Nephron progenitor cell (in vitro differentiated cells): ENCODE data around the gene ABCA3.

Experiments used
- DNase-seq: peaks from one replicate; pipeline ENCODE4 v3.0.0; 2021
- H3K27ac Mint-ChIP-seq: 2 replicates; pipeline ENCODE4 v1.8.0; 2021; ENCODE audit warnings: mild to moderate bottlenecking, moderate library complexity, mixed read lengths
- H3K27me3 Mint-ChIP-seq: 2 replicates; pipeline ENCODE4 v1.8.0; 2021; ENCODE audit warnings: mild to moderate bottlenecking, low read depth, mixed read lengths; ENCODE audit not compliant: poor library complexity
- H3K36me3 Mint-ChIP-seq: 2 replicates; pipeline ENCODE4 v1.8.0; 2021; ENCODE audit warnings: low read depth, mixed read lengths
- H3K4me1 Mint-ChIP-seq: 2 replicates; pipeline ENCODE4 v1.8.0; 2021; ENCODE audit warnings: mixed read lengths
- H3K4me3 Mint-ChIP-seq: 2 replicates; pipeline ENCODE4 v1.8.0; 2021; ENCODE audit warnings: mild to moderate bottlenecking, moderate library complexity, mixed read lengths
- H3K9me3 Mint-ChIP-seq: 2 replicates; pipeline ENCODE4 v1.8.0; 2021; ENCODE audit warnings: mild to moderate bottlenecking, moderate library complexity, mixed read lengths
- CTCF ChIP-seq: fragments of 200-600 bp; sonication (generic); IDR thresholded peaks from 2 replicates; pipeline ENCODE4 v1.5.0; 2021; ENCODE audit warnings: antibody characterized with exemption

Gene ABCA3

GRCh38 chr16:2289282-2289681, 51.2 kb downstream of the ABCA3 start:
- TF ChIP-seq CTCF: no peak
- Mint-ChIP-seq H3K4me1 (peaks cover 5% of the 10 kb centered on the region), H3K27me3 (peaks cover 24% of the 10 kb centered on the region), H3K4me3 (no peak overlapping the region), H3K27ac (no peak overlapping the region), H3K9me3 (no peaks in the 10 kb centered on the region), H3K36me3 (no peaks in the 10 kb centered on the region)
- no peak for DNase-seq

GRCh38 chr16:2288726-2289125, 51.8 kb downstream of the ABCA3 start:
- no peak overlapping the region for H3K27ac Mint-ChIP-seq
- no peaks in the 10 kb centered on the region for H3K36me3 Mint-ChIP-seq
- no peak overlapping the region for H3K4me3 Mint-ChIP-seq
- no peaks in the 10 kb centered on the region for H3K9me3 Mint-ChIP-seq
- no peak for TF ChIP-seq CTCF
- peaks cover 11% of the 10 kb centered on the region for H3K4me1 Mint-ChIP-seq
- peaks cover 23% of the 10 kb centered on the region for H3K27me3 Mint-ChIP-seq
- DNase-seq: no peak

GRCh38 chr16:2287916-2288547, 52.5 kb downstream of the ABCA3 start:
- no peak for DNase-seq
- TF ChIP-seq CTCF: no peak
- no peaks in the 10 kb centered on the region for H3K9me3 Mint-ChIP-seq
- H3K36me3 Mint-ChIP-seq: no peaks in the 10 kb centered on the region
- H3K27ac Mint-ChIP-seq: no peak overlapping the region
- no peak overlapping the region for H3K4me3 Mint-ChIP-seq
- peaks cover 27% of the 10 kb centered on the region for H3K27me3 Mint-ChIP-seq
- peaks cover 16% of the 10 kb centered on the region for H3K4me1 Mint-ChIP-seq

GRCh38 chr16:2286550-2286949, 54.0 kb downstream of the ABCA3 start:
- Mint-ChIP-seq H3K27me3 (peaks cover 26% of the 10 kb centered on the region), H3K4me1 (peaks cover 16% of the 10 kb centered on the region), H3K4me3 (no peak overlapping the region), H3K36me3 (no peaks in the 10 kb centered on the region), H3K27ac (no peak overlapping the region), H3K9me3 (no peaks in the 10 kb centered on the region)
- TF ChIP-seq CTCF: no peak
- no peak for DNase-seq

GRCh38 chr16:2285731-2286191, 54.8 kb downstream of the ABCA3 start:
- H3K4me3 Mint-ChIP-seq: no peak overlapping the region
- no peak for DNase-seq
- no peaks in the 10 kb centered on the region for H3K9me3 Mint-ChIP-seq
- no peak for TF ChIP-seq CTCF
- no peaks in the 10 kb centered on the region for H3K36me3 Mint-ChIP-seq
- H3K4me1 Mint-ChIP-seq: peaks cover 19% of the 10 kb centered on the region
- H3K27me3 Mint-ChIP-seq: peaks cover 27% of the 10 kb centered on the region
- H3K27ac Mint-ChIP-seq: no peak overlapping the region
